ENCODE results near the gene ANKRD28.

The ANKRD28 gene

GRCh38 chr3:15673536-15673935 is 124.2 kb downstream of the ANKRD28 start:
- no peak for DNase-seq (ENCODE audit: low read depth in 2 of 2, low spot score in 1 of 2)

DNA sequence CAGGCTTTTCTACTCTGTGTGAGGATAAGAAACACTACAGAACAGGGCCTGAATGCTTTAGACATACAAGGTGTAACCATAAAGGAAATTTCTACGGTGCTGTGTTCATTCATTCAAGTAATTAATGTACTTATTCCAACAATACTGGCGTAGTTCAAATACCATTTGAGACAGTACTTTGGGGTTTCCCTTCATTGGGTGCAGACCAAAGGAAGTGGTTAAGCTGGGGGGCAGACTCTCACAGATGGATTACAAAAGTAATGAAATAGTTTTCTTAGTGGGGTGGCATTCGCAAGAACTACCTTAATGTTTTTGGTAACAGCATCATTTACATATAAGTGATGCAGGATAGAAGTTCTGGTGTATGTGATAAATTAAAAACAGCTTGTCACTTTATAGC is 130.3 kb downstream of the ANKRD28 start:
- DNase-seq (ENCODE audit: low read depth in 2 of 2, low spot score in 1 of 2), result peak in 1 of 2 donors; percentile 7

DNA sequence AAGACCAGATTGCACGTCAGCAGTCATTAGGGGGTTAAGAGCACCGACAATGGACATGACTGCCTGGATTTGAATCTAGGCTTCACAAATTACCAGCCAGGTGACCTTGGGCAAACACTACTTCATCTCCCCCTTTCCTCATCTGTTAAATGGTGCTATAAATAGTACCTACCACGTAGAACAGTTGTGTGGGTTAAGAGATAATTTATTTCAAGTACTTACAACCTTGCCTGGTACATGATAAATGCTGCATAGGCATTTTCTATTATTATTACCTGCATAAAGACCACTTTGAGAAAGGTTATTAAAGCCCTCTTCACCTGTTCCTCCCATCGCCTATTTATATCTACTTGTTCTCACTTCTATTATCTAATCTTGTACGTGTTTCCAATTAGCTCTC is 131.5 kb downstream of the ANKRD28 start:
- no peak for DNase-seq (ENCODE audit: low read depth in 2 of 2, low spot score in 1 of 2)

GRCh38 chr3:15665510-15666150 is 132.1 kb downstream of the ANKRD28 start:
- DNase-seq (ENCODE audit: low read depth in 2 of 2, low spot score in 1 of 2), result no peak

DNA sequence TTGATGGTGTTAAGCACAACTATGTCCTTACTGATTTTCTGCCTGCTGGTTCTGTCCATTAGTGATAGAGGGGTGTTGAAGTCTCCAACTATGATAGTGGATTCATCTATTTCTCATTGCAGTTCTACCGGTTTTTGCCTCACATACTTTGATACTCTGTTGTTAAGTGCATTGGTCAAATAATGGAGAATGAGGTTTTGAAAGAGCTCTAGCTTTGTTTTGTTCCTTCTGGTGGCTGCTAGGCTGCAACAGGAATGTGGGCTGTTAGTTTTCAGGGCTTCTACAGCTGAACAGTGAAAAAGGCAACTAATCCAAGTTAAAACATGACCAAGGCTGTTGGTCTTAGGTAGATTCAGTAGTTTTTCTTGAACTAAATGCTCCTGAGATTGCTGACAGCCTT is 133.6 kb downstream of the ANKRD28 start:
- DNase-seq (ENCODE audit: low read depth in 2 of 2, low spot score in 1 of 2), result no peak

GRCh38 chr3:15660055-15660935 is 137.5 kb downstream of the ANKRD28 start:
- no peak for DNase-seq (ENCODE audit: low read depth in 2 of 2, low spot score in 1 of 2)

DNA sequence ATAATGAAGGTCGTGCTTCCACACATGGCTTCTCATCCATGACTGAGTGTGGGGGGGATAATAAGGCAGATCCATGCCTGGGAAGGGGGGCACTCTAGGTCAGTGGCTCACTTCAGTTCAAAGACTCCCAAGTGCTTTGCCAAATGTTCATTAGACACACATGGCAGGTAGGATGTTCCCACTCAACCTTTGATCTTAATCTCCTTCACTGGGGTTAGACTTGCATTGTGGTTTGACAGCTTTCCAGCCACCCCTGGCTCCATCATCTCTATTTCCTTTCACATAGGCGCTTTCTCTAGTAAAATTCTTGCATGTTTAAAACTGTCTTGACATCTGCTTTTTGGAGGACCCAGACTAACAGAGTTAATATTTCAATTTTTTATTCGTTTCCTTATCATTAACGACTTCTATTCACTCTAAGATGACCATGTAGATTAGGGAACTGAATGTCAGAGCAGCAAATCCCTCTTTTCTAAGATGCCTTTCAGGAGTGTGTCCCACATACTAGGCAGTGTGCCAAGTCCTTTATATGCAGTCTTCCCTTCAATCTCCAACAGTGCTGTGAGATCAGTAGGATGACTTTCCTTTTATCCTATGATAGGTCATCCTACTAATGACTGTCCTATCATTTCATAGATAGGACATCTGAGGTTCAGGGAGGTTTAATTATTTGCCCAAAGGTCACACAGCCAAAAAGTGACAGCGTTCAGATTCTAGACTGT is 138.4 kb downstream of the ANKRD28 start:
- DNase-seq (ENCODE audit: low read depth in 2 of 2, low spot score in 1 of 2), result no peak

GRCh38 chr3:15657016-15657415 is 140.8 kb downstream of the ANKRD28 start:
- no peak for DNase-seq (ENCODE audit: low read depth in 2 of 2, low spot score in 1 of 2)

GRCh38 chr3:15656342-15656741 is 141.4 kb downstream of the ANKRD28 start:
- no peak for DNase-seq (ENCODE audit: low read depth in 2 of 2, low spot score in 1 of 2)

DNA sequence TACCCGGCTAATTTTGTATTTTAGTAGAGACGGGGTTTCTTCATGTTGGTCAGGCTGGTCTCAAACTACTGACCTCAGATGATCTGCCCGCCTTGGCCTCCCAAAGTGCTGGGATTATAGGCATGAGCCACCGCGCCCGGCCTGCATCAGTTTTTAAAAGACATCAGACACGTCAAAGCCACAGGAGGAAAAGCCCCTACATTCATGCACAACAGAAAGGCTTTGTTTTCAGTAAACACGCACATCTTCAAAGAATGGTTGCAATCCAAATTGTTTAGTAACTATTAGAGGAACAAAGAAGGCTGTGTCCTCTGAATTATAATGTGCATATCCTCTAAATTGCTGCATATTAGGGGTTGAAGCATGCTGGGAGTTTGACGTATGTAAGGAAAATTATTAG is 142.9 kb downstream of the ANKRD28 start:
- no peak for DNase-seq (ENCODE audit: low read depth in 2 of 2, low spot score in 1 of 2)

GRCh38 chr3:15654127-15654526 is 143.7 kb downstream of the ANKRD28 start:
- DNase-seq (ENCODE audit: low read depth in 2 of 2, low spot score in 1 of 2), result no peak

DNA sequence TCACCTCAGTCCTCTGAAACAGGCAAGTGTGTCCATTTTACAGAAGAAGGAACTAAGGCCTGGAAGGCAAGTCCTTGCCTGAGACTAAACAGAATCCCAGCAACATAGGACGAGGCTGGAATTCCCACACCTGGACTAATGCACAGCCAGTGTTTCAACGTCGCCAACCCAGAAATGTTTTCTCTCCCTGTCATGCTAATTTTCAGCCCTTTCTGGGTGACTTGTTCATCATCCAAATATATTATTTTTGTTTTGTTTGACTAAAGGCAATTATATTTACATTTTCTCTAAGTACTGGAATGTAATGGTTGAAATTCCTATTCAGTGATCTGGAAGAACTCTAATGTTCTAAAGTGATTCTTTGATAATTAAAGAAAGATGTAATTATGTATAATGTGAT is 144.5 kb downstream of the ANKRD28 start:
- no peak for DNase-seq (ENCODE audit: low read depth in 2 of 2, low spot score in 1 of 2)

DNA sequence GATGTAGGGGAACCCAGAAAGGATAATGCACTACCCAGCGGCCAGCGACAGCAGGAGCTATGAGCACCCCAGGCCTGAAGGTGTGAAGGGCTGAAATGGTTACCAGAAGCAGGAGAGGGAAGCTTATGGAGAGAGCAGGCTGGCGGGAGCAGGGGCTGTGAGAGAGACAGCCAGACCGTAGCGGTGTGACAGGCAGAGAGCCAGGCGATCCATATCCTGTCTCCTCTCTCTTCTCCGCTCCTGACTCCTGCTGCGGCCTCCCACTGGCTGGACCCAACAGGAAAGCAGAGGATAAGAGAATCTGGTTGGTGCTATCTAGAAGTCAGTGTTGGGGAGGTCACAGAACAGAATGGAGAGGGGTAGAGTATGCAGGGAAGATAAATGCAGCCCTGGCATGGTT is 146.4 kb downstream of the ANKRD28 start:
- DNase-seq (ENCODE audit: low read depth in 2 of 2, low spot score in 1 of 2), result no peak

DNA sequence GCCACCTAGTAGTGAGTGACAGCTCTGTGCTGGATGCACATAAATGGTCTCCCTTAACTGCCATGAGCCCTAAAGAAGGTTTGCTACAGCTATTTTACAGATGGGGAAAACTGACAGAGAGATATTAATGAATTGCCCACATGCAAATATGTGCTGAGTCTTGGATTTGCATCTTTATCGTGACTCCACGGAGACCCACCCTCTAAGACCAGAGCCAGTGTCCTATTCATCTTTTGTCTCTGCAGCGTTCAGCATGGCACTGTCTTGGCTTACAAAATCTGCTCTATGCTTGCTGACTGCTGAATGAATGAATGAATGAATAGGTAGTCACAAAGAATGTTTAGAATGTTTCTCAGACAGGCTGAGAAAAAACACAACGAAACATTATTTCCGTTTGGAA is 147.9 kb downstream of the ANKRD28 start:
- DNase-seq (ENCODE audit: low read depth in 2 of 2, low spot score in 1 of 2), result no peak

GRCh38 chr3:15649341-15649740 is 148.4 kb downstream of the ANKRD28 start:
- no peak for DNase-seq (ENCODE audit: low read depth in 2 of 2, low spot score in 1 of 2)

GRCh38 chr3:15647611-15648167 is 150.1 kb downstream of the ANKRD28 start:
- DNase-seq (ENCODE audit: low read depth in 2 of 2, low spot score in 1 of 2), result peak in 1 of 2 donors; percentile 24

- DNase-seq (ENCODE audit: low read depth in 2 of 2, low spot score in 1 of 2), result no peak
Observed at GRCh38 chr3:15646851-15647511, 150.8 kb downstream of the ANKRD28 start.

- DNase-seq (ENCODE audit: low read depth in 2 of 2, low spot score in 1 of 2), result no peak
Observed at GRCh38 chr3:15645740-15646501, 151.9 kb downstream of the ANKRD28 start.

DNA sequence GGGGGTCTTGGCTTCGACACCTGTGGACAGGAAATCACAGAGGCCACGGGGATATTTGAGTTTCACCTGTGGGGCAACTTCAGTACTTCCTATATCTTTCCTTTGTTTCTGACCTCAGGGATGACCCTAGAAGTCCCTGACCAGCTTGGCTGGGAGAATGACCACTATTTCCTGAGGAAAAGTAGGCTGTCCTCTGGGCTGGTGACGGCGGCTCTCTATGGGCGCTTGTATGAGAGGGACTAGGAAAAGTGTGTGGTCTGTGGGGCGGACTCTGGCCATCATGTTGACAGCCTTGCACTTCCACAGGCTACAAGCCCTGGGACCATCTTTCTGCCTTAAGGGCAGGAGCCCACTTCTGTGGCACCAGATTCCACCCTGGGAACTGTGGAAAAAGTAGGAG is 152.5 kb downstream of the ANKRD28 start:
- no peak for DNase-seq (ENCODE audit: low read depth in 2 of 2, low spot score in 1 of 2)

GRCh38 chr3:15638891-15639262 is 158.9 kb downstream of the ANKRD28 start:
- DNase-seq (ENCODE audit: low read depth in 2 of 2, low spot score in 1 of 2), result no peak

Measured in stimulated activated CD8-positive, alpha-beta memory T cell treated with anti-CD3 and anti-CD28 coated beads, Interleukin-4, amount 100 ng/mL, for 4 hours (primary cell).